ENCODE measurements around the gene F13A1. TPM values are rescaled to one million over a fixed set of nuclear protein-coding genes. Genes with fewer than 3 reads are reported as not detected.

Gene F13A1
- total RNA-seq, 1 donor from 2014 or later = 187 TPM

- Histone ChIP-seq H3K36me3 (no peaks in the 10 kb centered on the region), H3K4me1 (no peaks in the 10 kb centered on the region), H3K9me3 (no peaks in the 10 kb centered on the region), H3K4me3 (no peak overlapping the region), H3K27me3 (ENCODE audit: low read depth) (no peaks in the 10 kb centered on the region), H3K27ac (no peak overlapping the region)
- no peak for ATAC-seq
- no peak for TF ChIP-seq CTCF (IDR thresholded peaks at IDR 0.05)
- intact Hi-C loops (cut with DNase I) = no loop called here
- DNase-seq = no peak
These were observed 214.9 kb downstream of the F13A1 start for GRCh38 chr6:6105472-6106036.

Small RNA genes within 50 kb of the gene (microRNA-seq; reads per million reads assigned to microRNA genes)
- gene MIR5683 (ENCODE audit: borderline number of aligned reads) (not detected), gene MIR7853 (ENCODE audit: borderline number of aligned reads) (not detected)

Data from lower lobe of right lung (tissue), 2 donors.